KMS-11 (cell line): ENCODE data around the gene AHNAK2.
"Not testable (repeated sequence)": the region's sequence is repeated elsewhere in the genome, so short reads cannot be mapped to it uniquely, and the experiment has no call there.

Experiments
- H2AFZ ChIP-seq: fragments of 200-600 bp; sonication (generic); 2 replicates; pipeline ENCODE4 v1.6.1; 2016; ENCODE audit warnings: antibody characterized with exemption, mixed run types, low read depth
- H3K27ac ChIP-seq: fragments of 200-600 bp; sonication (generic); 2 replicates; pipeline ENCODE4 v1.6.1; 2016; ENCODE audit warnings: mild to moderate bottlenecking, mixed run types
- H3K27me3 ChIP-seq: fragments of 200-600 bp; sonication (generic); 2 replicates; pipeline ENCODE4 v1.6.1; 2017; ENCODE audit warnings: mild to moderate bottlenecking, low read depth, mixed run types, moderate library complexity; ENCODE audit not compliant: insufficient read depth
- H3K36me3 ChIP-seq: fragments of 200-600 bp; sonication (generic); 2 replicates; pipeline ENCODE4 v1.6.1; 2017; ENCODE audit warnings: mild to moderate bottlenecking, mixed run types; ENCODE audit not compliant: insufficient read depth
- H3K4me1 ChIP-seq: fragments of 200-600 bp; sonication (generic); 2 replicates; pipeline ENCODE4 v1.6.1; 2016; ENCODE audit warnings: mild to moderate bottlenecking, low read depth, mixed run types; ENCODE audit not compliant: poor library complexity, severe bottlenecking
- H3K4me2 ChIP-seq: fragments of 200-600 bp; sonication (generic); 2 replicates; pipeline ENCODE4 v1.7.0; 2016; ENCODE audit warnings: mild to moderate bottlenecking, mixed run types
- H3K4me3 ChIP-seq: fragments of 200-600 bp; sonication (generic); IDR thresholded peaks from 2 replicates; pipeline ENCODE4 v1.6.1; 2017; ENCODE audit warnings: low read depth, low read length, mixed read lengths; ENCODE audit not compliant: insufficient read depth
- H3K79me2 ChIP-seq: fragments of 200-600 bp; sonication (generic); 2 replicates; pipeline ENCODE4 v1.6.1; 2016; ENCODE audit warnings: low read depth, mixed run types; ENCODE audit not compliant: insufficient read depth
- H3K9ac ChIP-seq: fragments of 200-600 bp; sonication (generic); 2 replicates; pipeline ENCODE4 v1.6.1; 2016; ENCODE audit warnings: mild to moderate bottlenecking, mixed run types
- H4K20me1 ChIP-seq: fragments of 200-600 bp; sonication (generic); 2 replicates; pipeline ENCODE4 v1.6.1; 2016; ENCODE audit warnings: mild to moderate bottlenecking, mixed run types; ENCODE audit not compliant: insufficient read depth
- TF ChIP-seq, protein P1 (sequence below): fragments of 200-600 bp; sonication (generic); conservative IDR thresholded peaks from 2 replicates; pipeline ENCODE4 v1.6.1; 2017; ENCODE audit warnings: low read depth, mild to moderate bottlenecking, antibody characterized with exemption, low read length, moderate library complexity, mixed read lengths

AHNAK2 gene

DNA sequence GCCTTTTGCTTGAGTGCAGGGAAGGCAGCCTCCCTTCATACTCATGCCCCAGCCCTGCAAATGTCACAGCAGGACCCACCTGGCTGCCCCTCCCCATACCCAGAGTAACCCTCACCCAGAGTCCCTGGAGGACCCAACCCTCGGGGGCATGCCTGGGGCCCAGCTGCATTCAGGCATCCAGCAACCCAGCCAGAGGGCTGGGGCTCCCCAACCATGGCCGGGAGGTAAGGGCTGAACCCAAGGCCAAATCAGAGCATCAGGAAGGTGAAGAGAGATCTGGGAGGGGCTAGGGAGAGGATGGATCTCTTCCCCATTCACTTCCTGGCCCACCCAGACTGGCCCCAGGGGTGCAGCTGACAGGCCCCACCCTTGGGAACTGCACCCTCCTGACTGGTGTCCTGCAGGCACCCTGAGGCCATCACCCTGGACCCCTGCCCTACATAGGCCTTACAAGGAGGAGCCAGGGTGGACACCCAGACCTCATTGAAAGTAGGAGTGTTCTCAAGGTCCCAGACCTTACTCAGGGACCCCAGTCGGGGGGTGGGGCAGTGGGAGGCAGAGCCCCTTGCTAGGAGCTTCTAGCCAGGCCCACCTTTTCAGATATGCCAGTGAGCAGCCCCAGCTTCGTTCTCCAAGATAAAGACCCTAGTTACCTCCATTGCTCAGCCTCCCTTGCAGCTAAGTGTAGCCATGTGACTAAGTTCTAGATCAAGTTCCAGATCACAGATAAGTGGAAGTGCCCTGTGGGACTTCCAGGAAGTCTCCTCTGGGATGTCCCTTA lies 54.3 kb downstream of the AHNAK2 start:
- Histone ChIP-seq H3K4me1 (peaks cover 50% of the 10 kb centered on the region), H3K9ac (no peak overlapping the region), H3K4me3 (no peak overlapping the region), H3K36me3 (no peaks in the 10 kb centered on the region), H2AFZ (no peak overlapping the region), H3K4me2 (no peak overlapping the region), H3K79me2 (no peaks in the 10 kb centered on the region), H3K27me3 (no peaks in the 10 kb centered on the region), H4K20me1 (no peaks in the 10 kb centered on the region), H3K27ac (no peak overlapping the region)
- TF ChIP-seq, protein P1, sequence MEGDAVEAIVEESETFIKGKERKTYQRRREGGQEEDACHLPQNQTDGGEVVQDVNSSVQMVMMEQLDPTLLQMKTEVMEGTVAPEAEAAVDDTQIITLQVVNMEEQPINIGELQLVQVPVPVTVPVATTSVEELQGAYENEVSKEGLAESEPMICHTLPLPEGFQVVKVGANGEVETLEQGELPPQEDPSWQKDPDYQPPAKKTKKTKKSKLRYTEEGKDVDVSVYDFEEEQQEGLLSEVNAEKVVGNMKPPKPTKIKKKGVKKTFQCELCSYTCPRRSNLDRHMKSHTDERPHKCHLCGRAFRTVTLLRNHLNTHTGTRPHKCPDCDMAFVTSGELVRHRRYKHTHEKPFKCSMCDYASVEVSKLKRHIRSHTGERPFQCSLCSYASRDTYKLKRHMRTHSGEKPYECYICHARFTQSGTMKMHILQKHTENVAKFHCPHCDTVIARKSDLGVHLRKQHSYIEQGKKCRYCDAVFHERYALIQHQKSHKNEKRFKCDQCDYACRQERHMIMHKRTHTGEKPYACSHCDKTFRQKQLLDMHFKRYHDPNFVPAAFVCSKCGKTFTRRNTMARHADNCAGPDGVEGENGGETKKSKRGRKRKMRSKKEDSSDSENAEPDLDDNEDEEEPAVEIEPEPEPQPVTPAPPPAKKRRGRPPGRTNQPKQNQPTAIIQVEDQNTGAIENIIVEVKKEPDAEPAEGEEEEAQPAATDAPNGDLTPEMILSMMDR = no peak

GRCh38 chr14:104919993-104920315 lies 58.2 kb downstream of the AHNAK2 start:
- Histone ChIP-seq H4K20me1 (no peaks in the 10 kb centered on the region), H2AFZ (no peak overlapping the region), H3K79me2 (no peaks in the 10 kb centered on the region), H3K4me2 (peak overlapping the region; percentile 26), H3K9ac (no peak overlapping the region), H3K27ac (peak overlapping the region; percentile 59), H3K27me3 (no peaks in the 10 kb centered on the region), H3K4me1 (peaks cover 37% of the 10 kb centered on the region), H3K4me3 (no peak overlapping the region), H3K36me3 (no peaks in the 10 kb centered on the region)
- TF ChIP-seq, protein P1 = no peak

DNA sequence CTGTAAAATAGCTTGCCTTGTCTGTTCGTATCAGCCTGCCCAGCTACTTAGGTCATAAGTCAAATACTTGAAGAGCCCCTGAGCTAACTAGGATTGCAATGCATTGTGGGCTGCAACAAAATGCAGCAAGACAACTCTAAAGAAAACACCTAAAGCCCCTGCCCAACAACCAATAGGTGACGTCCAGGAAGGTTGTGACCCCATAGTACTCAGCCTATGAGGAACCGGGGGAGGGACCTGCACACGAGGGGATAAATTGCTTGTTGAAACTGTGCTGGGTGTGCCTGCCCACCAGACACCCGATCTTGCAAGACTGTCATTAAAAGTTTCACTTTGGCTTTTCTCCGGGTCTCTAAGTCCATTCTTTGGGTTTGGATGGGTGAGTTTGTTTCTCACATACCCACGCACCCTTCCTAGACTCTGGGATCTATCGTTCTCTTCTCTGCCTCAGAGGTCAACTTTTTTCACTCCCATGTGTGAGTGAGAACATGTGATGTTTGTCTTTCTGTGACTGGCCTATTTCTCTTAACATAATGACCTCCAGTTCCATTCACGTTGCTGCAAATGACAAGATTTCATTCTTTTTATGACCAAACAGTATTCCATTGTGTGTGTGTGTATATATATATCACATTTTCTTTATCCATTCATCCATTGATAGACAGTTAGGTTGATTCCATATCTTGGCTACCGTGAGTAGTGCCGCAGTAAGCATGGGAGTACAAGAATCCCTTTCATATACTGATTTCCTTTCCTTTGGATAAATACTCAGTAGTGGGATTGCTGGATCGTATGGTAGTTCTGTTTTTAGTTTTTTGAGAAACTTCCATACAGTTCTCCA lies 58.8 kb downstream of the AHNAK2 start:
- Histone ChIP-seq H3K9ac (0 out of 2 replicates have a peak overlapping the region, but pooled peaks have one; percentile 22), H3K4me1 (peaks cover 34% of the 10 kb centered on the region), H3K27ac (peak overlapping the region; percentile 59), H3K4me2 (peak overlapping the region; percentile 26)
- H3K79me2 ChIP-seq, H3K4me3 ChIP-seq, H4K20me1 ChIP-seq, H3K27me3 ChIP-seq, H3K36me3 ChIP-seq, H2AFZ ChIP-seq: not testable (repeated sequence)

DNA sequence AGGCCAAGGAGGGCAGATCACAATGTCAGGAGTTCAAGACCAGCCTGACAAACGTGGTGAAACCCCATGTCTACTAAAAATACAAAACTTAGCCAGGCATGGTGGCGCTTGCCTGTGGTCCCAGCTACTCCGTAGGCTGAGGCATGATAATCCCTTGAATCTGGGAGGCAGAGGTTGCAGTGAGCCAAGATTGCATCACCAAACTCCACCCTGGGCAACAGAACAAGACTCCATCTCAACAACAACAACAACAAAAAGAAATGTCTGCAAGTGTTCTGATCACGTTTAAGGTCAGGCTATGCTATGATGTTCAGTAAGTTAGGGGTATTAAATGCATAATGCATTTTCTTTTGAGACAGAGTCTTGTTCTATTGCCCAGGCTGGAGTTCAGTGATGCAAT lies 60.2 kb downstream of the AHNAK2 start:
- Histone ChIP-seq H3K9ac (no peak overlapping the region), H3K27me3 (no peaks in the 10 kb centered on the region), H3K36me3 (no peaks in the 10 kb centered on the region), H3K79me2 (no peaks in the 10 kb centered on the region), H3K4me2 (no peak overlapping the region), H3K4me3 (no peak overlapping the region), H3K4me1 (peaks cover 34% of the 10 kb centered on the region), H3K27ac (no peak overlapping the region), H4K20me1 (no peaks in the 10 kb centered on the region), H2AFZ (no peak overlapping the region)
- TF ChIP-seq, protein P1 = no peak
